IgD-negative memory B cell (primary cell): Measurements from ENCODE around the gene CEP131. TPM values are rescaled to one million over a fixed set of nuclear protein-coding genes. Genes with fewer than 3 reads are reported as not detected.

Source experiments
- H3K27ac Mint-ChIP-seq, 3 donors: one replicate each; pipeline ENCODE4 v1.8.0; 2020 to 2022; ENCODE audit warnings: mild to moderate bottlenecking in 3 of 3, mixed read lengths in 3 of 3, moderate library complexity in 1 of 3
- H3K27me3 Mint-ChIP-seq: one replicate; pipeline ENCODE4 v1.8.0; 2021; ENCODE audit warnings: mixed read lengths
- H3K36me3 Mint-ChIP-seq: one replicate; pipeline ENCODE4 v1.8.0; 2020; ENCODE audit warnings: mild to moderate bottlenecking, mixed read lengths
- H3K4me1 Mint-ChIP-seq, 3 donors: one replicate each; pipeline ENCODE4 v1.8.0; 2020 to 2022; ENCODE audit warnings: mixed read lengths in 3 of 3, mild to moderate bottlenecking in 1 of 3
- H3K4me3 Mint-ChIP-seq, 4 donors: one replicate each; pipeline ENCODE4 v1.8.0; 2020 to 2022; ENCODE audit warnings: mild to moderate bottlenecking in 4 of 4, mixed read lengths in 4 of 4, moderate library complexity in 3 of 4
- H3K9me3 Mint-ChIP-seq, 3 donors: one replicate each; pipeline ENCODE4 v1.8.0; 2020 to 2021; ENCODE audit warnings: mixed read lengths in 3 of 3, mild to moderate bottlenecking in 1 of 3
- polyA plus RNA-seq: library from polyadenylated mRNA; unstranded; fragments of 300-500 nt; fragmentation: Illumina TruSeq; gene quantifications from one replicate; pipeline ENCODE4 v1.2.3, GENCODE V29; 2021

The CEP131 gene
- polyA plus RNA-seq, 1 donor from 2014 or later: 10.8 TPM

GRCh38 chr17:81256616-81257015, 33.9 kb upstream of the CEP131 start:
- H3K36me3 Mint-ChIP-seq: peaks cover 4% of the 10 kb centered on the region
- no peaks in the 10 kb centered on the region for H3K9me3 Mint-ChIP-seq
- peaks cover 0 to 10% (median 10%) of the 10 kb centered on the region in 3 donors for H3K4me1 Mint-ChIP-seq
- no peaks in the 10 kb centered on the region for H3K27me3 Mint-ChIP-seq
- no peak overlapping the region for H3K4me3 Mint-ChIP-seq
- no peak overlapping the region for H3K27ac Mint-ChIP-seq

DNA sequence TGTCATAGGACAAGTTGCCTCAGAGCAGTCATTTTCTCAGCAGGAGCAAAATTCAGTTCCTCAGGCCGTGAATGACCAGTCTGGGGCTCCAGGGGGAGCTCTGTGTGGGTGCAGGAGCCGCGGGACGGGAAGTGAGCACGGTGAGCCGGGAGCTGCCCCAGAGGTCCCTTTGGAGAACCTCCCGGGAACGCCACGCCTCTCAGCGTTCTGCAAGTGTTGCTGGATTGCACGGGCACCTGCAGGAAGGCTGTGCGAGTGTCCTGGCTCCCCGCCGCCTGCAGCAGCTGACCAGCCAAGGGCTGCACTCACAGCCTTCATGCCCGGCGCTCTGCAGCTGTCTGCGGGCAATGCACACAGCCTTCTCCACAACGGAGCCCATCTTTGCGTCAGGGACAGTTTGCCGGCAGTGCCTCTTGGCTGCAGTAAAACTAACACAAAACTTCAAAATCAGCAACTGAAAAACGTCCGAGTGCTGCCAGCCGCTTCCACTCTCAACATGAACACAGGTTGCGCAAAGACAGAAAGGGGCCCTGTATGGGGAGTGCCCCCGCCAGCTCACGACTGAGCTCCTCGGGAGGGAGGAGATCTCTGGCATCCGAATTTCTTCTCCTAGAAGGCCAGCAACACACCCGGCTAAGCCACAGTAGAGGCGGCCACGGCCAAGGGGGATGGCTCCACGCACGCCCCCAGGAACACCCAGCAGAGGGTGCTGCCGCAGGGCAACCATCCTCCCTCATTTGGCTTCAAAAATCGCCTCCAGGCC, 32.4 kb upstream of the CEP131 start:
- no peaks in the 10 kb centered on the region for H3K27me3 Mint-ChIP-seq
- peaks cover 4% of the 10 kb centered on the region for H3K36me3 Mint-ChIP-seq
- peak overlapping the region in 1 of 3 donors; percentile 74 for H3K27ac Mint-ChIP-seq
- H3K4me1 Mint-ChIP-seq: peaks cover 0 to 13% (median 10%) of the 10 kb centered on the region in 3 donors
- H3K4me3 Mint-ChIP-seq: no peak overlapping the region
- H3K9me3 Mint-ChIP-seq: no peaks in the 10 kb centered on the region

DNA sequence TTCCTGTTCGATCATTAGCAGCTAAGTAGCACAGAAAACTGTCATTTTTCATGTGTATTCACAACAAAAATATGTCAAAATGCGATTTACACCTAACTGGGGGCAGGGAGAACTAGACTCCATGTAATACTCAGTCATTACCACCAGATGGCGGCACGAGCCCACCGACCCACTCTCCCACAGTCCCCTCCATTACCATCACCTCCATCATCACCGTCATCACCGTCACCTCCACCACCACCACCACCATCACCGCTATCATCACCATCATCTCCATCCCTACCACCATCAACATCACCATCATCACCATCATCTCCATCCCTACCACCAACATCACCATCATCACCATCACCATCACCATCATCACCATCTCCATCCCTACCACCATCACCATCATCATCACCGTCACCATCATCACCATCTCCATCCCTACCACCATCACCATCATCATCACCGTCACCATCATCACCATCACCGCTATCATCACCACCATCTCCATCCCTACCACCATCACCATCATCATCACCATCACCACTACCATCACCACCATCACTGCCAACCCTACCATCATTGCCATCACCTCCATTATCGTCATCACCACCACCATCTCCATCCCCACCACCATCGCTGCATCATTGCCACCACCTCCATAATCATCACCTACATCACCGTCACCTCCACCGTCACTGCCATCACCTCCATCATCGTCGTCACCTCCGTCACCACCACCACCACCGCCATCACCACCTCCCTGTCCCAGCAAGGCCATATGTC, 30.8 kb upstream of the CEP131 start:
- H3K27ac Mint-ChIP-seq: peak overlapping the region in 1 of 3 donors; percentile 76

GRCh38 chr17:81252987-81253329, 30.2 kb upstream of the CEP131 start:
- no peak overlapping the region for H3K27ac Mint-ChIP-seq
- no peaks in the 10 kb centered on the region for H3K27me3 Mint-ChIP-seq
- H3K4me1 Mint-ChIP-seq: peaks cover 0 to 13% (median 5%) of the 10 kb centered on the region in 3 donors
- H3K36me3 Mint-ChIP-seq: peaks cover 7% of the 10 kb centered on the region
- H3K4me3 Mint-ChIP-seq: peak overlapping the region in 2 of 4 donors; percentile 7 to 10
- H3K9me3 Mint-ChIP-seq: no peaks in the 10 kb centered on the region

More for the DNA sequence above, 30.8 kb upstream of the CEP131 start:
- no peaks in the 10 kb centered on the region for H3K9me3 Mint-ChIP-seq
- H3K36me3 Mint-ChIP-seq: peaks cover 4% of the 10 kb centered on the region
- no peaks in the 10 kb centered on the region for H3K27me3 Mint-ChIP-seq
- H3K4me3 Mint-ChIP-seq: peak overlapping the region in 1 of 4 donors; percentile 7
- peaks cover 0 to 13% (median 5%) of the 10 kb centered on the region in 3 donors for H3K4me1 Mint-ChIP-seq

- Mint-ChIP-seq H3K4me1 (peaks cover 0 to 13% (median 5%) of the 10 kb centered on the region in 3 donors), H3K4me3 (peak overlapping the region in 2 of 4 donors; percentile 58 to 87), H3K27me3 (no peaks in the 10 kb centered on the region), H3K27ac (no peak overlapping the region), H3K9me3 (no peaks in the 10 kb centered on the region), H3K36me3 (peaks cover 7% of the 10 kb centered on the region)
Observed at GRCh38 chr17:81252326-81252986, 29.7 kb upstream of the CEP131 start.

GRCh38 chr17:81251709-81252301, 29.0 kb upstream of the CEP131 start:
- Mint-ChIP-seq H3K9me3 (no peaks in the 10 kb centered on the region), H3K4me1 (peaks cover 0 to 13% (median 5%) of the 10 kb centered on the region in 3 donors), H3K27ac (peak overlapping the region in 2 of 3 donors; percentile 53 to 71), H3K36me3 (peaks cover 7% of the 10 kb centered on the region), H3K27me3 (no peaks in the 10 kb centered on the region), H3K4me3 (peak overlapping the region; percentile 25 to 66 (median 58))

- H3K27me3 Mint-ChIP-seq: no peaks in the 10 kb centered on the region
- H3K27ac Mint-ChIP-seq: peak overlapping the region in 2 of 3 donors; percentile 67 to 71
- peaks cover 0 to 13% (median 5%) of the 10 kb centered on the region in 3 donors for H3K4me1 Mint-ChIP-seq
- peaks cover 7% of the 10 kb centered on the region for H3K36me3 Mint-ChIP-seq
- H3K9me3 Mint-ChIP-seq: no peaks in the 10 kb centered on the region
- H3K4me3 Mint-ChIP-seq: peak overlapping the region in 3 of 4 donors; percentile 25 to 66 (median 58)
Observed at GRCh38 chr17:81251094-81251708, 28.4 kb upstream of the CEP131 start.

DNA sequence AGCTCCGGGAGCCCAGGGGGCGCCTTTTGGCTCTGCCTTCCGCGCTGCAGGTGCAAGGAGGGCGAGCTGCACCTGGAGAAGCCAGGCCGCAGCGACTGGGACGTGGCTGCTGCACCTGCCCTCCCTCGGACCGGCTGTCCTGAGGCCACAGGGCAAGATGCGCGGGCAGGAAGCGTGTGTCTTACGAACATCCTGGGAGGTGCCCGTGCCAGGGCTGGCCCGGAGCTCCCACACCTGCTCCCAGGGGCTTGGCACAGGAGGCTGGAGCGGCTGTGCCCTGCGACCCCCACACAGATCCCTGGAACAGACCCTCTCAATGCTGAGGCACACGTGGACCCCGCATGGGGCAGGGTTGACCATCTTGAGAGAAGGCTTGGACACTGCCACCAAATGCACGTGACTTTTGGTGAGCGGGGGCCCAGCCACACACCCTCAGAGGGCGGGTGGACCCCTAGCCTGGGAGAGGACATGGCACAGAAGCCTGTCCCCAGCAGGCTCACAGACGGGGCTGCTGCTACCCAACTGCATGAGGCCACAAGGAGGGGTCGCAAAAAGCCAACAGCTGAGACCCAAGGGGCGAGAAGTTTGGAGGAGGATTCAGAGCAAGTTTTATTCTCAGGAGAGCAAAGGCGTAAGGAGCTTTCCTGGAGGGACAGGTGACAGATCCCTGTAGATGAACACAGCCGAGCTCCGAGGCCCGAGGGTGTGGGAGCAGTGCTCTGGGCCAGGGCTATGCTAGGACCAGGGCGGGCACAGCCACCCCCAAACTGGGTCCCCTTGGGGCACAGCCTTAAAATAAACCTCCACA, 27.7 kb upstream of the CEP131 start:
- H3K27ac Mint-ChIP-seq: peak overlapping the region in 2 of 3 donors; percentile 67 to 71
- H3K4me3 Mint-ChIP-seq: no peak overlapping the region
- peaks cover 0 to 13% (median 5%) of the 10 kb centered on the region in 3 donors for H3K4me1 Mint-ChIP-seq
- no peaks in the 10 kb centered on the region for H3K9me3 Mint-ChIP-seq
- no peaks in the 10 kb centered on the region for H3K27me3 Mint-ChIP-seq
- peaks cover 7% of the 10 kb centered on the region for H3K36me3 Mint-ChIP-seq

DNA sequence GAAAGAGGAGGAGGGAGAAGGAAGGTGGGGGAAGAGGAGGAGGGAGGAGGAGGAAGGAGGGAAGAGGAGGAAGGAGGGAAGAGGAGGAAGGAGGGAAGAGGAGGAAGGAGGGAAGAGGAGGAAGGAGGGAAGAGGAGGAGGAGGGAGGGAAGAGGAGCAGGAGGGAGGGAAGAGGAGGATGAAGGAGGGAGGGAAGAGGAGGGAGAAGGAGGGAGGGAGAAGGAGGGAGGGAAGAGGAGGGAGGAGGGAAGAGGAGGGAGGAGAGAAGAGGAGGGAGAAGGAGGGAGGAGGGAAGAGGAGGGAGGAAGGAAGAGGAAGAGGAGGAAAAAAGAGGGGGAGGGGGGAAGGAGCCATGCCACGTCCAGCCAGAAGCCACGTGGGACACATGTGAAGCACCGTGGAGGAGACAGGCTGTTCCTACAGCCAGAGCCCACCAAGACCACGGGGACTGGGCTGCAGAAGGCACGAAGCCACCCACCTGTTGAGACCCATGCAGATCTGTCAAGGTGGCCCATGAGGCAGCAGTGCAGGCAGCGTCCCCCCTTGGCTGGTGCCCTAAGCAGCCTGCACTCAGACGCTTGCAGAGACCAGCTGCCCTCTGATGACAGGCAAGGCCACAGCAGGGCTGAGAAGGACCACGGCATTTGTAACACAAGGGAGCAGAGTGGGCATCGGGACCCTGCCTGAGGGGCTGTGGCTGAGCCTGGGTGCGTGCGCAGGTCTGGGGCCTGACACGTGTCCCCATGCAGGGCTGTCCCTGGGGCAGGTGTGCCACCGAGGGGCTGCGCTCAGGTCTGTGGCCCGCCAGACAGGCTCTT, 26.7 kb upstream of the CEP131 start:
- Mint-ChIP-seq H3K4me1 (peaks cover 7 to 15% (median 14%) of the 10 kb centered on the region in 3 donors), H3K27me3 (no peaks in the 10 kb centered on the region), H3K4me3 (no peak overlapping the region), H3K27ac (no peak overlapping the region), H3K36me3 (peaks cover 7% of the 10 kb centered on the region), H3K9me3 (no peaks in the 10 kb centered on the region)

DNA sequence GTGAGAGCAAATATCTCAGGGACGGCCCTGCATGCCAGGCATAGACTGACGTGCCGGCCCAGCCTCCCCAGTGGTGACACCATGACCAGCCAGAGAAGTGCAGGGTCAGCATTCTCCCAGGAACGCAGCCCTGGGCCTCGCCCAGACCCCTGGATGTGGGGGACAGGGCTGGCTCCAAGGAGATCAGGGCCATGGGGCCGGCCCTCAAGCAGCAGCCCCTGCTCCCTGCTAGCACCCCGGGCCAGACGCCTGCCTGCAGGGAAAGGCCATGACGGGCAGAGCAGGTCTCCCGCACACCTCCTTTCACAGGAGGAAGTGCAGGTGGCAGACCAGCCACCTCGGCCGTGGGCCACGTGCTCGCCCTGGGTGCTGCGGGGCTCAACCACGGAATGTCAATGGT, 25.9 kb upstream of the CEP131 start:
- peaks cover 8 to 15% (median 14%) of the 10 kb centered on the region in 3 donors for H3K4me1 Mint-ChIP-seq
- no peak overlapping the region for H3K4me3 Mint-ChIP-seq
- H3K36me3 Mint-ChIP-seq: peaks cover 7% of the 10 kb centered on the region
- no peaks in the 10 kb centered on the region for H3K27me3 Mint-ChIP-seq
- no peak overlapping the region for H3K27ac Mint-ChIP-seq
- no peaks in the 10 kb centered on the region for H3K9me3 Mint-ChIP-seq

GRCh38 chr17:81247339-81247990, 24.7 kb upstream of the CEP131 start:
- Mint-ChIP-seq H3K4me3 (no peak overlapping the region), H3K4me1 (peaks cover 8 to 10% (median 9%) of the 10 kb centered on the region in 3 donors), H3K9me3 (no peaks in the 10 kb centered on the region), H3K27ac (no peak overlapping the region), H3K36me3 (peaks cover 2% of the 10 kb centered on the region), H3K27me3 (no peaks in the 10 kb centered on the region)

DNA sequence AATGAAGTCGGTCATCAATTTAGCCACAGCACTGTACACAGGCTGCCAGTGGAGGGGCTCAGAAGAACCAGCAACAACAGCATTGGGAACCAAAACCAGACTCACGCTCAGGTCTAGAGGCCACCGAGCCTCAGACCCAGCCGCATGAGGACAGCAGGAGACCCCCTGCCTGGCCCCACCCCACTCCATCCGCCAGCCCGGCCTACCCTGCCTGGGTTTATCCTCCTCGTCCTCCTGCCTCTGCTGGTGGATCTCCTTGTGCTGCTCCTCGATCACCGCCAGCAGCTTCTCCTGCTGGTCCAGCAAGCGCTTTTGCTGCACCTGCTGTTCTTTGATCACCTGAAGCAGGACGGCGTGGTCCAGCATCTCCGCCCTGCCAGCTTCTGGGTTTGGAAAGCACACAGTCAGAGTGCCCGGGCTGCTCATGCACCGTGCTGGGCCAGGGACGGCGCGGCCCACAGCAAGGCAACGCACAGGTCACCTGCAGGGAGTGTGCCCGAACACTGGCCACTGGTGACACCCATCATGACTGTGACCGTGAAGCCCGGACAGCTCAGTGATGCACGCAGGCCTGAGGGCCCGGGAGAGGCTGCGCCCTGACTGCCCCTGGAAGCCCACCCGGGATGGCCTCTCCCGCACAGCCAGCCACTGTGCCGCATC, 24.0 kb upstream of the CEP131 start:
- peaks cover 9 to 10% (median 9%) of the 10 kb centered on the region in 3 donors for H3K4me1 Mint-ChIP-seq
- no peaks in the 10 kb centered on the region for H3K27me3 Mint-ChIP-seq
- H3K9me3 Mint-ChIP-seq: no peaks in the 10 kb centered on the region
- H3K36me3 Mint-ChIP-seq: peaks cover 2% of the 10 kb centered on the region
- H3K4me3 Mint-ChIP-seq: peak overlapping the region in 1 of 4 donors; percentile 39
- H3K27ac Mint-ChIP-seq: no peak overlapping the region
